ENCODE data around the gene ALDOB. TPM values are rescaled to one million over a fixed set of nuclear protein-coding genes. Genes with fewer than 3 reads are reported as not detected.
"Not testable (repeated sequence)": the region's sequence is repeated elsewhere in the genome, so short reads cannot be mapped to it uniquely, and the experiment has no call there.

The ALDOB gene
- total RNA-seq, 4 donors from 2014 or later: 1.1 to 43.3 (median 2.0) TPM

DNA sequence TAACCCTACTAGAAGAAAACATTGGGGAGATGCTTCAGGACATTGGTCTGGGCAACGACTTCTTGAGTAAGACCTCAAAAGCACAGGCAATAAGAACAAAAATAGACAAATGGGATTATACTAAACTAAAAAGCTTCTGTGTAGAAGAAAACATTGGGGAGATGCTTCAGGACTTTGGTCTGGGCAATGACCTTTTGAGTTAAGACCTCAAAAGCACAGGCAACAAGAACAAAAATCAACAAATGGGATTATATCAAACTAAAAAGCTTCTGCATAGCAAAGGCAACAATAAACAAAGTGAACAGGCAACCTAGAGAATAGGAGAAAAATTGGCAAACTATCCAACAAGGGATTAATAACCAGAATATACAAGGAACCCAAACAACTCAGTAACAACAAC lies 40.9 kb downstream of the ALDOB start:
- Histone ChIP-seq H3K4me1 (peaks cover 24% of the 10 kb centered on the region), H3K9me3 (no peaks in the 10 kb centered on the region), H3K27ac (no peak overlapping the region), H3K27me3 (no peaks in the 10 kb centered on the region), H3K36me3 (peaks cover 10% of the 10 kb centered on the region), H3K4me3 (no peak overlapping the region)
- WGBS: 93% methylated on average over 1 of the region's 1 CpG
- TF ChIP-seq POLR2AphosphoS5 (IDR thresholded peaks at IDR 0.05) (no peak), POLR2A (IDR thresholded peaks at IDR 0.05) (no peak), EP300 (IDR thresholded peaks at IDR 0.05) (no peak)
- TF ChIP-seq, protein P1, sequence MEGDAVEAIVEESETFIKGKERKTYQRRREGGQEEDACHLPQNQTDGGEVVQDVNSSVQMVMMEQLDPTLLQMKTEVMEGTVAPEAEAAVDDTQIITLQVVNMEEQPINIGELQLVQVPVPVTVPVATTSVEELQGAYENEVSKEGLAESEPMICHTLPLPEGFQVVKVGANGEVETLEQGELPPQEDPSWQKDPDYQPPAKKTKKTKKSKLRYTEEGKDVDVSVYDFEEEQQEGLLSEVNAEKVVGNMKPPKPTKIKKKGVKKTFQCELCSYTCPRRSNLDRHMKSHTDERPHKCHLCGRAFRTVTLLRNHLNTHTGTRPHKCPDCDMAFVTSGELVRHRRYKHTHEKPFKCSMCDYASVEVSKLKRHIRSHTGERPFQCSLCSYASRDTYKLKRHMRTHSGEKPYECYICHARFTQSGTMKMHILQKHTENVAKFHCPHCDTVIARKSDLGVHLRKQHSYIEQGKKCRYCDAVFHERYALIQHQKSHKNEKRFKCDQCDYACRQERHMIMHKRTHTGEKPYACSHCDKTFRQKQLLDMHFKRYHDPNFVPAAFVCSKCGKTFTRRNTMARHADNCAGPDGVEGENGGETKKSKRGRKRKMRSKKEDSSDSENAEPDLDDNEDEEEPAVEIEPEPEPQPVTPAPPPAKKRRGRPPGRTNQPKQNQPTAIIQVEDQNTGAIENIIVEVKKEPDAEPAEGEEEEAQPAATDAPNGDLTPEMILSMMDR (IDR thresholded peaks at IDR 0.05): no peak
- DNase-seq (ENCODE audit: low spot score in 2 of 2): no peak

DNA sequence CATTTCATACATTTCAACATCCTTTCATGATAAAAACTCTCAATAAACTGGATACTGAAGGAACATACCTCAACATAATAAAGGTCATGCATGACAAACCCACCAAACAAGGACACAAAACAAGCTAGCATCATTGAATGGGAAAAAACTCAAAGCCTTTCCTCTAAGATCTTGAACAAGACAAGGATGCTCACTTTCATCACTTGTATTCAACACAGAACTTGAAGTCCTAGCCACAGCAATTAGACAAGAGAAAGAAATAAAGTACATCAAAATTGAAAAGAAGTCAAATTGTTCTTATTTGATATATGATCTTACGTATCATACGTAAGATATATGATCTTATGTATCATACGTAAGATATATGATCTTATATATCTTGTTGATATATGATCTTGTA lies 42.4 kb downstream of the ALDOB start:
- no peak overlapping the region for H3K27ac ChIP-seq
- no peaks in the 10 kb centered on the region for H3K27me3 ChIP-seq
- H3K9me3 ChIP-seq: no peaks in the 10 kb centered on the region
- DNase-seq (ENCODE audit: low spot score in 2 of 2): no peak
- H3K4me3 ChIP-seq: no peak overlapping the region
- no peak for TF ChIP-seq POLR2AphosphoS5 (IDR thresholded peaks at IDR 0.05)
- no peak for TF ChIP-seq POLR2A (IDR thresholded peaks at IDR 0.05)
- no peak for TF ChIP-seq EP300 (IDR thresholded peaks at IDR 0.05)
- TF ChIP-seq, protein P1 (IDR thresholded peaks at IDR 0.05): no peak
- H3K4me1 ChIP-seq: peaks cover 17% of the 10 kb centered on the region
- H3K36me3 ChIP-seq: peaks cover 17% of the 10 kb centered on the region
- WGBS: 98% methylated on average over 3 of the region's 3 CpGs

GRCh38 chr9:101388507-101388993 lies 47.0 kb downstream of the ALDOB start:
- Histone ChIP-seq H3K27ac (no peak overlapping the region), H3K27me3 (no peaks in the 10 kb centered on the region), H3K4me3 (no peak overlapping the region), H3K4me1 (no peaks in the 10 kb centered on the region), H3K36me3 (peaks cover 17% of the 10 kb centered on the region), H3K9me3 (peaks cover 9% of the 10 kb centered on the region)
- DNase-seq (ENCODE audit: low spot score in 2 of 2): no peak
- TF ChIP-seq, protein P1 (IDR thresholded peaks at IDR 0.05): no peak
- TF ChIP-seq EP300 (IDR thresholded peaks at IDR 0.05) (no peak), POLR2AphosphoS5 (IDR thresholded peaks at IDR 0.05) (no peak), POLR2A (IDR thresholded peaks at IDR 0.05) (no peak)
- 84% methylated on average over 2 of the region's 2 CpGs for WGBS

GRCh38 chr9:101387871-101388506 lies 47.6 kb downstream of the ALDOB start:
- TF ChIP-seq, protein P1 (IDR thresholded peaks at IDR 0.05): peak in 1 of 2 donors; percentile 33
- TF ChIP-seq POLR2A (IDR thresholded peaks at IDR 0.05): no peak
- no peak for TF ChIP-seq POLR2AphosphoS5 (IDR thresholded peaks at IDR 0.05)
- H3K27ac ChIP-seq: no peak overlapping the region
- H3K36me3 ChIP-seq: peaks cover 17% of the 10 kb centered on the region
- DNase-seq (ENCODE audit: low spot score in 2 of 2): no peak
- H3K9me3 ChIP-seq: peaks cover 9% of the 10 kb centered on the region
- 48% methylated on average over 6 of the region's 6 CpGs for WGBS
- no peaks in the 10 kb centered on the region for H3K4me1 ChIP-seq
- H3K27me3 ChIP-seq: no peaks in the 10 kb centered on the region
- no peak overlapping the region for H3K4me3 ChIP-seq

DNA sequence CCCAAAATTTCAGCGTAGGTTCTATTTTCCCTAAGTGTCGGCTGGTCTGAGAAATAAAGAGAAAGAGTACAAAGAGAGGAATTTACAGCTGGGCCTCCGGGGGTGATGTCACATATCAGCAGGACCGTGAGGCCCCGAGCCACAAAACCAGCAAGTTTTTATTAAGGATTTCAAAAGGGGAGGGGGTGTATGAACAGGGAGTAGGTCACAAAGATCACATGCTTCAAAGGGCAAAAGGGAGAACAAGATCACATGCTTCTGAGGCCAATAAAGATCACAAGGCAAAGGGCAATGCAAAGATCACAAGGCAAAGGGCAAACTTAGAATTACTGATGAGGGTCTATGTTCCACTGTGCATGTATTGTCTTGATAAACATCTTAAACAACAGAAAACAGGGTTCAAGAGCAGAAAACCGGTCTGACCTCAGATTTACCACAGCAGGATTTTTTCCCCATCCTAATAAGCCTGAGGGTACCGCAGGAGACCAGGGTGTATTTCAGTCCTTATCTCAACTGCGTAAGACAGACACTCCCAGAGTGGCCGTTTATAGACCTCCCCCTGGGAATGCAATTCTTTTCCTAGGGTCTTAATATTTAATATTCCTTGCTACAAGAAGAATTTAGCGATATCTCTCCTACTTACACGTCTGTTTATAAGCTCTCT lies 50.6 kb downstream of the ALDOB start, which contains the start of gene BAAT:
Gene BAAT, minus strand, starts transcription at position 134 of the 664 bp plus-strand sequence. CDS start 13,602 bp downstream, outside the sequence.
- not testable (repeated sequence) for DNase-seq (ENCODE audit: low spot score in 2 of 2); H3K27ac ChIP-seq; H3K27me3 ChIP-seq; H3K4me3 ChIP-seq; H3K9me3 ChIP-seq; H3K4me1 ChIP-seq
- 83% methylated on average over 11 of the region's 11 CpGs for WGBS
- H3K36me3 ChIP-seq: peaks cover 10% of the 10 kb centered on the region
